Spinal cord (tissue), 10 donors: Measurements from ENCODE around the gene CBFA2T3. TPM values are rescaled to one million over a fixed set of nuclear protein-coding genes. Genes with fewer than 3 reads are reported as not detected.
A peak's percentile ranks its signal among the peaks of the same experiment; 100 is the strongest.

ENCODE experiments used
- DNase-seq, 6 donors: peaks; one replicate each; pipeline versions ENCODE4 v3.0.0 to v3.0.0-alpha.2; 2013 to 2015; ENCODE audit warnings: low spot score in 6 of 6, low read depth in 4 of 6
- H3K27ac ChIP-seq: one replicate; pipeline ENCODE4 v1.5.1; 2013; ENCODE audit warnings: low read depth, low read length, control low read depth
- H3K27me3 ChIP-seq: one replicate; pipeline ENCODE4 v1.6.1; 2013; ENCODE audit warnings: low read length; ENCODE audit not compliant: control insufficient read depth, insufficient read depth
- H3K36me3 ChIP-seq: one replicate; pipeline ENCODE4 v1.6.1; 2013; ENCODE audit warnings: low read length; ENCODE audit not compliant: control insufficient read depth, insufficient read depth
- H3K4me1 ChIP-seq: one replicate; pipeline ENCODE4 v1.6.1; 2013; ENCODE audit warnings: low read length; ENCODE audit not compliant: control insufficient read depth, insufficient read depth
- H3K4me3 ChIP-seq: one replicate; pipeline ENCODE4 v1.5.1; 2013; ENCODE audit warnings: low read depth, low read length, control low read depth
- H3K9me3 ChIP-seq: one replicate; pipeline ENCODE4 v1.6.1; 2013; ENCODE audit warnings: low read length; ENCODE audit not compliant: control insufficient read depth, insufficient read depth
- WGBS: methylation state at CpG from one replicate; pipeline ENCODE4 v1.1.5; 2013; ENCODE audit warnings: missing lambda C conversion rate; ENCODE audit not compliant: insufficient coverage; 5-methylcytosine and 5-hydroxymethylcytosine counted together
- long read RNA-seq, 4 donors: transcript quantifications; one replicate each; lab custom pipeline, GENCODE V29; 2026
- polyA plus RNA-seq, 2 donors: library from polyadenylated mRNA; unstranded; fragments of 120-200 nt; gene quantifications; one replicate each; pipeline ENCODE4 v1.2.1, GENCODE V29; 2013; ENCODE audit not compliant: insufficient read length in 2 of 2
- total RNA-seq, 2 donors: library from RNA; depleted of rRNA in 1 of 2; stranded (reverse); fragments of 120-200 nt in 1 of 2; fragments of >200 nt in 1 of 2; gene quantifications; one replicate each; pipeline versions ENCODE4 v1.2.3 to v1.2.4, GENCODE V29; 2013 to 2014
- donor health status: healthy.

The CBFA2T3 gene
- total RNA-seq = 1 to 10 TPM; 1.2 to 4.4 TPM
- polyA plus RNA-seq = 10 to 100 TPM; 17.5 to 19.5 TPM
- long read RNA-seq, donor 1, full-length matches to known transcripts = 3 of 3 reads
- long read RNA-seq, donor 1, partial matches to known transcripts = 0 of 3 reads
- long read RNA-seq, donor 1, other reads (novel, unspliced or antisense) = 0 of 3 reads
- long read RNA-seq, donor 2 = 0 reads
- long read RNA-seq, donor 3 = 0 reads
- long read RNA-seq, donor 4, partial matches to known transcripts = 0 of 1 reads
- long read RNA-seq, donor 4, other reads (novel, unspliced or antisense) = 0 of 1 reads

- 53% methylated on average over 26 of the region's 32 CpGs for WGBS
- Histone ChIP-seq H3K27me3 (no peaks in the 10 kb centered on the region), H3K4me1 (peaks cover 25% of the 10 kb centered on the region), H3K9me3 (no peaks in the 10 kb centered on the region), H3K27ac (no peak within 1 kb of the TSS), H3K36me3 (no peaks in the 10 kb centered on the region), H3K4me3 (no peak within 1 kb of the TSS)
- DNase-seq = peak in 1 of 6 donors; percentile 18
Measured at GRCh38 chr16:88977018-88977811, at the start of gene CBFA2T3. CBFA2T3 (minus strand) TSS chr16:88977207; CDS start chr16:88976807, 400 bp downstream.

GRCh38 chr16:89026121-89026612 lies 49.2 kb upstream of the CBFA2T3 start:
- Histone ChIP-seq H3K4me1 (peaks cover 7% of the 10 kb centered on the region), H3K27me3 (no peaks in the 10 kb centered on the region), H3K36me3 (no peaks in the 10 kb centered on the region)

GRCh38 chr16:89025636-89026035 lies 48.6 kb upstream of the CBFA2T3 start:
- no peaks in the 10 kb centered on the region for H3K36me3 ChIP-seq
- no peak overlapping the region for H3K4me3 ChIP-seq
- WGBS = 60% methylated on average over 1 of the region's 4 CpGs
- H3K27ac ChIP-seq = no peak overlapping the region
- peaks cover 2% of the 10 kb centered on the region for H3K9me3 ChIP-seq
- H3K27me3 ChIP-seq = no peaks in the 10 kb centered on the region
- peaks cover 7% of the 10 kb centered on the region for H3K4me1 ChIP-seq
- DNase-seq = no peak

More at GRCh38 chr16:89026121-89026612, 49.2 kb upstream of the CBFA2T3 start:
- Histone ChIP-seq H3K27ac (no peak overlapping the region), H3K9me3 (peaks cover 2% of the 10 kb centered on the region), H3K4me3 (no peak overlapping the region)
- no peak for DNase-seq
- no CpG with 5 or more reads among the region's 5 CpGs for WGBS

- Histone ChIP-seq H3K4me1 (peaks cover 7% of the 10 kb centered on the region), H3K9me3 (peaks cover 2% of the 10 kb centered on the region), H3K27ac (no peak overlapping the region), H3K27me3 (no peaks in the 10 kb centered on the region), H3K36me3 (no peaks in the 10 kb centered on the region), H3K4me3 (no peak overlapping the region)
- WGBS = 81% methylated on average over 3 of the region's 11 CpGs
- DNase-seq = peak in 1 of 6 donors; percentile 62
Measured at GRCh38 chr16:89024546-89025060, 47.6 kb upstream of the CBFA2T3 start.

- 77% methylated on average over 21 of the region's 23 CpGs for WGBS
- H3K4me1 ChIP-seq = peaks cover 7% of the 10 kb centered on the region
- H3K4me3 ChIP-seq = no peak overlapping the region
- peaks cover 2% of the 10 kb centered on the region for H3K9me3 ChIP-seq
- no peak overlapping the region for H3K27ac ChIP-seq
- no peaks in the 10 kb centered on the region for H3K27me3 ChIP-seq
- no peaks in the 10 kb centered on the region for H3K36me3 ChIP-seq
- DNase-seq = peak in 1 of 6 donors; percentile 71
Measured at GRCh38 chr16:89023621-89024511, 46.9 kb upstream of the CBFA2T3 start.

GRCh38 chr16:89023151-89023551 lies 46.1 kb upstream of the CBFA2T3 start:
- H3K4me3 ChIP-seq = no peak overlapping the region
- DNase-seq = no peak
- peaks cover 2% of the 10 kb centered on the region for H3K9me3 ChIP-seq
- 94% methylated on average over 10 of the region's 10 CpGs for WGBS
- H3K27me3 ChIP-seq = no peaks in the 10 kb centered on the region
- no peaks in the 10 kb centered on the region for H3K36me3 ChIP-seq
- peaks cover 11% of the 10 kb centered on the region for H3K4me1 ChIP-seq
- no peak overlapping the region for H3K27ac ChIP-seq

GRCh38 chr16:89022051-89022836 lies 45.2 kb upstream of the CBFA2T3 start:
- H3K4me1 ChIP-seq = peaks cover 18% of the 10 kb centered on the region
- no peak overlapping the region for H3K27ac ChIP-seq
- H3K27me3 ChIP-seq = no peaks in the 10 kb centered on the region
- no peak for DNase-seq
- no peaks in the 10 kb centered on the region for H3K36me3 ChIP-seq
- 62% methylated on average over 19 of the region's 25 CpGs for WGBS
- H3K9me3 ChIP-seq = peaks cover under 1% of the 10 kb centered on the region
- no peak overlapping the region for H3K4me3 ChIP-seq

- Histone ChIP-seq H3K27me3 (no peaks in the 10 kb centered on the region), H3K4me1 (peaks cover 18% of the 10 kb centered on the region), H3K4me3 (no peak overlapping the region), H3K36me3 (no peaks in the 10 kb centered on the region), H3K27ac (no peak overlapping the region), H3K9me3 (no peaks in the 10 kb centered on the region)
- no peak for DNase-seq
- 82% methylated on average over 13 of the region's 23 CpGs for WGBS
Measured at GRCh38 chr16:89020925-89021595, 44.1 kb upstream of the CBFA2T3 start.
